ENCODE data around the gene EEF2.

Gene EEF2

DNA sequence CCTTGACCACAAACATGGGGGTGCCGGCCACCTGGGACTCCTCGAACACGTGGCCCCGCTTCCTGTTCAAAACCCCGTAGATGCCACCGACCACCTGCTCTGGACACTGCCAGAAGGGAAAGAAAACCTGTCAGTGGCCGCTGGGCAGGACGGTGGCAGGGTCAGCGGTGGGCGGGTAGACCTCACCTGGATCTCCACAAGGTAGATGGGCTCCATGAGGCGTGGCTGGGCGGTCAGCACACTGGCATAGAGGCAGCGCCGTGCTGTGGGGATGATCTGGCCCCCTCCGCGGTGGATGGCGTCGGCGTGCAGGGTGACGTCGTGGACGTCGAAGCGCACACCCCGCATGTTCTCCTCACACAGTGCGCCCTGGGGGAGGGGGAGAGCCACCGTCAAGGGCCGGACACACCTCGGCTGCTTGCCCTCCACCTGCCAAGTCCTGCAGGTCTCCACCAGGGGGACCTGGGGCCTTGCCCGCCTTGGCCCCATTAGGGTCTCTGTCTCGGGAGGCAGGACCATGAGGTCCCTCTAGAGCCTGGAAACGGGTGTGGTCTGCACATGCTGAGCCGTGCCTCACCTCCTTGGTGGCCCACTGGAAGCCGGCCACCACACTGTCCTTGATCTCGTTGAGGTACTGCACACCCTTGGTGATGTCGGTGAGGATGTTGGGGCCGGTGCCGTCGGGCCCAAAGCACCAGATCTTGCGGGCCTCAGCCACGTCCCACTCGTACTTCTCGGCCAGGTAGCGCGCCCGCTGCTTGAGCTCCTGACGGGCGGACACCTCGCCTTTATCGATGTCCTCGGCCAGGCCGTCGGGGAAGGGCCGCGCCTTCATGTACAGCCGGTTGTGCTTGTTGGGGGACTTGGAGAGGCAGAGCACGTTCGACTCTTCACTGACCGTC is 7.8 kb downstream of the EEF2 start:
- TF ChIP-seq, protein P1, sequence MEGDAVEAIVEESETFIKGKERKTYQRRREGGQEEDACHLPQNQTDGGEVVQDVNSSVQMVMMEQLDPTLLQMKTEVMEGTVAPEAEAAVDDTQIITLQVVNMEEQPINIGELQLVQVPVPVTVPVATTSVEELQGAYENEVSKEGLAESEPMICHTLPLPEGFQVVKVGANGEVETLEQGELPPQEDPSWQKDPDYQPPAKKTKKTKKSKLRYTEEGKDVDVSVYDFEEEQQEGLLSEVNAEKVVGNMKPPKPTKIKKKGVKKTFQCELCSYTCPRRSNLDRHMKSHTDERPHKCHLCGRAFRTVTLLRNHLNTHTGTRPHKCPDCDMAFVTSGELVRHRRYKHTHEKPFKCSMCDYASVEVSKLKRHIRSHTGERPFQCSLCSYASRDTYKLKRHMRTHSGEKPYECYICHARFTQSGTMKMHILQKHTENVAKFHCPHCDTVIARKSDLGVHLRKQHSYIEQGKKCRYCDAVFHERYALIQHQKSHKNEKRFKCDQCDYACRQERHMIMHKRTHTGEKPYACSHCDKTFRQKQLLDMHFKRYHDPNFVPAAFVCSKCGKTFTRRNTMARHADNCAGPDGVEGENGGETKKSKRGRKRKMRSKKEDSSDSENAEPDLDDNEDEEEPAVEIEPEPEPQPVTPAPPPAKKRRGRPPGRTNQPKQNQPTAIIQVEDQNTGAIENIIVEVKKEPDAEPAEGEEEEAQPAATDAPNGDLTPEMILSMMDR (conservative IDR thresholded peaks at IDR 0.05; ENCODE audit: low read length) = no peak
- no peak for TF ChIP-seq EZH2phosphoT487 (IDR thresholded peaks at IDR 0.05; ENCODE audit: borderline replicate concordance)
- Histone ChIP-seq H3F3A (ENCODE audit: low read depth) (no peaks in the 10 kb centered on the region), H3K4me2 (ENCODE audit: low read depth, low read length, poor library complexity, severe bottlenecking) (no peak overlapping the region), H3K79me2 (ENCODE audit: insufficient read depth, low read length) (peaks cover 61% of the 10 kb centered on the region), H3K27me3 (ENCODE audit: insufficient read depth, low read length, poor library complexity, severe bottlenecking) (no peaks in the 10 kb centered on the region), H3K4me3 (ENCODE audit: low read length, poor library complexity, severe bottlenecking) (no peak overlapping the region), H3K9me3 (ENCODE audit: insufficient read depth, low read depth, low read length) (no peaks in the 10 kb centered on the region), H3K36me3 (ENCODE audit: insufficient read depth, low read length) (peaks cover 73% of the 10 kb centered on the region), H4K20me1 (ENCODE audit: insufficient read depth, low read length, poor library complexity, severe bottlenecking) (peaks cover 75% of the 10 kb centered on the region), H2AFZ (ENCODE audit: low read length) (no peak overlapping the region), H3K9me2 (replicated peaks; ENCODE audit: low read depth, low read length) (no peaks in the 10 kb centered on the region), H3K9ac (ENCODE audit: low read depth, low read length, poor library complexity, severe bottlenecking) (no peak overlapping the region), H3K4me1 (ENCODE audit: insufficient read depth, low read length, poor library complexity, severe bottlenecking) (peaks cover 14% of the 10 kb centered on the region)

DNA sequence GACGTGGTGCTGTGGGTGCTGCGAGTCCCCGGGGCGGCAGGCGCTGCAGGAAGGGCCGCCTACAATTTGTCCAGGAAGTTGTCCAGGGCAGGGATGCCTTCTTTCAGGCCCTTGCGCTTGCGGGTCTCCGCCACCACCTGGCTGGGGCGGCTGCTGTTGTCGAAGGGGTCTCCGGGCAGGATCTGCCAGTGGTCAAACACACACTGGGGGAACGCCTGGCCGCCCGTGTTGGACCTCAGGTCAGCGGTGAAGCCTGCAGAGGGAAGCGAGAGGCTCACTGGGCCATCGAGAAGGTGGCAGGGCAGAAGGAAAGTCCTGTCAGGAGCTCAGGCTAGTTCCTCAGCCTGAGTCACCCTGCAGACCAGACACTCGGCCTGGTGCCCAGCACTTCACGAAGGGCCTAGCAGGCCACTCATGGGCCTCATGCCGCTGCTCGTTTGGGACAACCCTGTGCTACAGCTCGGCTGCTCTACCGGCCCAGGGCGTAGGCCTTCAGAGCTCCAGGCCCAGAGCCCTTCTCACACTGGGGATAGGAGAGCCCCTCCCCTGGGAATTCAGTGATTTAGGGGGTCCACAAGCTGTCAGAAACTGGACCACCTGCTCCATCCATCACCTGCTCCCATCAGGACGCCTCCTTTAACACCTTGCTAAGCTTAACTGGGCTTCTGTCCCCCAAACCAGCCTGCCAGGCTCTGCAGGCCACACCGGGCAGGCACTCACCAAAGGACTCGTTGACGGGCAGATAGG is 8.6 kb downstream of the EEF2 start:
- Histone ChIP-seq H3K4me1 (ENCODE audit: insufficient read depth, low read length, poor library complexity, severe bottlenecking) (peaks cover 6% of the 10 kb centered on the region), H3F3A (ENCODE audit: low read depth) (no peaks in the 10 kb centered on the region), H3K4me2 (ENCODE audit: low read depth, low read length, poor library complexity, severe bottlenecking) (no peak overlapping the region), H3K36me3 (ENCODE audit: insufficient read depth, low read length) (peaks cover 65% of the 10 kb centered on the region), H3K9ac (ENCODE audit: low read depth, low read length, poor library complexity, severe bottlenecking) (no peak overlapping the region), H3K4me3 (ENCODE audit: low read length, poor library complexity, severe bottlenecking) (no peak overlapping the region), H3K9me3 (ENCODE audit: insufficient read depth, low read depth, low read length) (no peaks in the 10 kb centered on the region), H2AFZ (ENCODE audit: low read length) (no peak overlapping the region), H4K20me1 (ENCODE audit: insufficient read depth, low read length, poor library complexity, severe bottlenecking) (peaks cover 67% of the 10 kb centered on the region), H3K9me2 (replicated peaks; ENCODE audit: low read depth, low read length) (no peaks in the 10 kb centered on the region), H3K79me2 (ENCODE audit: insufficient read depth, low read length) (peaks cover 52% of the 10 kb centered on the region), H3K27me3 (ENCODE audit: insufficient read depth, low read length, poor library complexity, severe bottlenecking) (no peaks in the 10 kb centered on the region)
- TF ChIP-seq, protein P1 (conservative IDR thresholded peaks at IDR 0.05; ENCODE audit: low read length) = no peak
- no peak for TF ChIP-seq EZH2phosphoT487 (IDR thresholded peaks at IDR 0.05; ENCODE audit: borderline replicate concordance)

GRCh38 chr19:3975637-3976087 is 9.6 kb downstream of the EEF2 start:
- Histone ChIP-seq H3K9ac (ENCODE audit: low read depth, low read length, poor library complexity, severe bottlenecking) (no peak overlapping the region), H3F3A (ENCODE audit: low read depth) (peaks cover 3% of the 10 kb centered on the region; the same call in 1 of the 2 replicates), H3K4me1 (ENCODE audit: insufficient read depth, low read length, poor library complexity, severe bottlenecking) (peaks cover 3% of the 10 kb centered on the region), H3K4me3 (ENCODE audit: low read length, poor library complexity, severe bottlenecking) (no peak overlapping the region), H2AFZ (ENCODE audit: low read length) (no peak overlapping the region), H4K20me1 (ENCODE audit: insufficient read depth, low read length, poor library complexity, severe bottlenecking) (peaks cover 61% of the 10 kb centered on the region), H3K79me2 (ENCODE audit: insufficient read depth, low read length) (peaks cover 44% of the 10 kb centered on the region), H3K9me2 (replicated peaks; ENCODE audit: low read depth, low read length) (no peaks in the 10 kb centered on the region), H3K27me3 (ENCODE audit: insufficient read depth, low read length, poor library complexity, severe bottlenecking) (no peaks in the 10 kb centered on the region), H3K36me3 (ENCODE audit: insufficient read depth, low read length) (peaks cover 55% of the 10 kb centered on the region; the same call in 1 of the 2 replicates), H3K9me3 (ENCODE audit: insufficient read depth, low read depth, low read length) (no peaks in the 10 kb centered on the region), H3K4me2 (ENCODE audit: low read depth, low read length, poor library complexity, severe bottlenecking) (no peak overlapping the region)
- TF ChIP-seq, protein P1 (conservative IDR thresholded peaks at IDR 0.05; ENCODE audit: low read length) = no peak
- no peak for TF ChIP-seq EZH2phosphoT487 (IDR thresholded peaks at IDR 0.05; ENCODE audit: borderline replicate concordance)

Data from Loucy (cell line).